OCI-LY7 (cell line): Measurements from ENCODE around the gene REXO1. TPM values are rescaled to one million over a fixed set of nuclear protein-coding genes. Genes with fewer than 3 reads are reported as not detected.

Experiments
- BruUV-seq: library from RNA; stranded (reverse); fragments of 400-500 nt; replicated peaks from 2 replicates; lab custom pipeline; 2021; lab: Mats Ljungman, UMichigan
- CTCF ChIA-PET: fragments of 300-600 bp; sonication (Branson Sonifier 250); formaldehyde crosslinking; loops from one replicate; lab custom pipeline; 2022; ENCODE audit warnings: antibody characterized with exemption; ENCODE audit not compliant: unreplicated experiment; lab: Charles Lee
- POLR2A ChIA-PET: fragments of 300-600 bp; sonication (Branson Sonifier 250); formaldehyde crosslinking; loops from one replicate; lab custom pipeline; 2022; ENCODE audit warnings: antibody characterized with exemption; lab: Charles Lee
- DNase-seq: peaks from one replicate; pipeline ENCODE4 v3.0.0-alpha.2; 2015; ENCODE audit warnings: low spot score
- H2AFZ ChIP-seq: fragments of 200-600 bp; sonication (generic), shearing (Covaris generic); 2 replicates; pipeline ENCODE4 v1.6.1; 2014; ENCODE audit warnings: mild to moderate bottlenecking, antibody characterized with exemption, low read length, moderate library complexity
- H3K27ac ChIP-seq: fragments of 200-600 bp; sonication (generic); 2 replicates; pipeline ENCODE4 v1.5.1; 2014; ENCODE audit warnings: mixed run types, low read depth, mild to moderate bottlenecking, moderate library complexity, low read length, inconsistent platforms; ENCODE audit not compliant: poor library complexity, severe bottlenecking
- H3K36me3 ChIP-seq: fragments of 200-600 bp; sonication (generic); 2 replicates; pipeline ENCODE4 v1.6.1; 2014; ENCODE audit warnings: mild to moderate bottlenecking, antibody characterized with exemption, low read length, moderate library complexity, mixed read lengths; ENCODE audit not compliant: insufficient read depth
- H3K4me1 ChIP-seq: fragments of 200-600 bp; sonication (generic); 2 replicates; pipeline ENCODE4 v1.5.1; 2014; ENCODE audit warnings: mild to moderate bottlenecking, low read length; ENCODE audit not compliant: insufficient read depth, poor library complexity, severe bottlenecking
- H3K4me2 ChIP-seq: fragments of 200-600 bp; sonication (generic); 2 replicates; pipeline ENCODE4 v1.6.1; 2014; ENCODE audit warnings: mild to moderate bottlenecking, low read length
- H3K4me3 ChIP-seq: fragments of 200-600 bp; sonication (generic); 2 replicates; pipeline ENCODE4 v1.5.1; 2014; ENCODE audit warnings: mild to moderate bottlenecking, low read depth, low read length; ENCODE audit not compliant: poor library complexity, severe bottlenecking
- H3K79me2 ChIP-seq: fragments of 200-600 bp; sonication (generic); 2 replicates; pipeline ENCODE4 v1.6.1; 2016; ENCODE audit warnings: low read depth, mild to moderate bottlenecking, low read length, moderate library complexity, mixed read lengths; ENCODE audit not compliant: insufficient read depth
- H3K9me2 ChIP-seq: fragments of 200-600 bp; sonication (generic); 2 replicates; pipeline ENCODE4 v1.6.1; 2016; ENCODE audit warnings: mild to moderate bottlenecking, low read length, mixed read lengths; ENCODE audit not compliant: insufficient read depth
- H3K9me3 ChIP-seq: fragments of 200-600 bp; sonication (generic); 2 replicates; pipeline ENCODE4 v1.6.1; 2014; ENCODE audit warnings: mild to moderate bottlenecking, mixed run types, low read length, mixed read lengths
- H4K20me1 ChIP-seq: fragments of 200-600 bp; sonication (generic); 2 replicates; pipeline ENCODE4 v1.6.1; 2014; ENCODE audit warnings: mild to moderate bottlenecking, antibody characterized with exemption, low read length, moderate library complexity, mixed read lengths; ENCODE audit not compliant: insufficient read depth
- CTCF ChIP-seq: fragments of 200-600 bp; sonication (generic); conservative IDR thresholded peaks from 2 replicates; pipeline ENCODE4 v1.5.1; 2014; ENCODE audit warnings: mild to moderate bottlenecking, antibody characterized with exemption, low read length, moderate library complexity, mixed read lengths
- EZH2phosphoT487 ChIP-seq: fragments of 200-600 bp; sonication (generic); IDR thresholded peaks from 2 replicates; pipeline ENCODE4 v1.6.1; 2018; ENCODE audit warnings: low read depth, borderline replicate concordance, mild to moderate bottlenecking, mixed run types, antibody characterized with exemption, low read length, moderate library complexity, mixed read lengths
- intact Hi-C: fragments of 100-400 bp; cut with micrococcal nuclease; formaldehyde crosslinking; loops from one replicate; pipeline ENCODE4 v1.10.0; 2022; ENCODE audit not compliant: unreplicated experiment
- total RNA-seq, 2 experiments: library from RNA; depleted of rRNA in 1 of 2; stranded (reverse); fragments of >200 nt in 1 of 2; shearing (Covaris generic) in 1 of 2; gene quantifications; 2 replicates each; pipeline ENCODE4 v1.2.3, GENCODE V29; 2014 to 2022

Gene REXO1
- total RNA-seq, 2 experiments from 2014 or later, result 24.0 to 52.8 TPM

- peaks cover 48% of the 10 kb centered on the region for H3K4me1 ChIP-seq
- ChIA-PET POLR2A (no interaction called here), CTCF (no interaction called here)
- H3K9me2 ChIP-seq, result no peaks in the 10 kb centered on the region
- no peak for TF ChIP-seq EZH2phosphoT487
- TF ChIP-seq CTCF, result no peak
- peaks cover 17% of the 10 kb centered on the region; the same call in 1 of the 2 replicates for H3K36me3 ChIP-seq
- H4K20me1 ChIP-seq, result peaks cover 23% of the 10 kb centered on the region
- peaks cover 47% of the 10 kb centered on the region for H3K79me2 ChIP-seq
- peak; percentile 58 for DNase-seq
- peak overlapping the region; percentile 98 for H3K4me2 ChIP-seq
- H2AFZ ChIP-seq, result no peak overlapping the region
- peak overlapping the region; percentile 97 for H3K4me3 ChIP-seq
- peak overlapping the region; percentile 68 for H3K27ac ChIP-seq
- intact Hi-C loops, result no loop called here
- BruUV-seq, result no TSS peak
- no peaks in the 10 kb centered on the region for H3K9me3 ChIP-seq
These were observed 14.4 kb upstream of the REXO1 start for GRCh38 chr19:1862424-1863327.

- peaks cover 53% of the 10 kb centered on the region for H3K79me2 ChIP-seq
- no peak for DNase-seq
- ChIA-PET CTCF (no interaction called here), POLR2A (no interaction called here)
- no peaks in the 10 kb centered on the region for H3K9me2 ChIP-seq
- peak overlapping the region; percentile 98 for H3K4me2 ChIP-seq
- no peak overlapping the region for H2AFZ ChIP-seq
- BruUV-seq, result TSS peak; percentile 52
- peaks cover 23% of the 10 kb centered on the region for H4K20me1 ChIP-seq
- peak overlapping the region; percentile 68 for H3K27ac ChIP-seq
- H3K4me1 ChIP-seq, result peaks cover 55% of the 10 kb centered on the region
- intact Hi-C loops, result no loop called here
- TF ChIP-seq EZH2phosphoT487 (no peak), CTCF (no peak)
- peaks cover 11% of the 10 kb centered on the region; the same call in 1 of the 2 replicates for H3K36me3 ChIP-seq
- no peaks in the 10 kb centered on the region for H3K9me3 ChIP-seq
- peak overlapping the region; percentile 97 for H3K4me3 ChIP-seq
These were observed 13.8 kb upstream of the REXO1 start for GRCh38 chr19:1862068-1862423.

- Histone ChIP-seq H3K9me3 (no peaks in the 10 kb centered on the region), H2AFZ (no peak overlapping the region), H3K4me2 (peak overlapping the region; percentile 98), H4K20me1 (peaks cover 23% of the 10 kb centered on the region), H3K27ac (peak overlapping the region; percentile 68), H3K9me2 (no peaks in the 10 kb centered on the region), H3K4me3 (peak overlapping the region; percentile 97), H3K4me1 (peaks cover 59% of the 10 kb centered on the region), H3K79me2 (peaks cover 55% of the 10 kb centered on the region), H3K36me3 (peaks cover 11% of the 10 kb centered on the region; the same call in 1 of the 2 replicates)
- TF ChIP-seq EZH2phosphoT487, result no peak
- TF ChIP-seq CTCF, result no peak
- no TSS peak for BruUV-seq
- POLR2A ChIA-PET, result no interaction called here
- intact Hi-C loops, result no loop called here
- no peak for DNase-seq
- CTCF ChIA-PET, result no interaction called here
These were observed 13.3 kb upstream of the REXO1 start for GRCh38 chr19:1861599-1862031.
